ENCODE data around the gene ANKRD36B.
"Not testable (repeated sequence)": the region's sequence is repeated elsewhere in the genome, so short reads cannot be mapped to it uniquely, and the experiment has no call there.

- TF ChIP-seq CTCF (IDR thresholded peaks at IDR 0.05; ENCODE audit: low read length); EZH2 (IDR thresholded peaks at IDR 0.05; ENCODE audit: borderline replicate concordance, low read length): not testable (repeated sequence)
Measured at GRCh38 chr2:97605109-97605508, 15.4 kb upstream of the ANKRD36B start.

Data from OCI-LY1 (cell line).